KMS-11 (cell line): Measurements from ENCODE around the gene MYZAP.

ENCODE experiments used
- H2AFZ ChIP-seq: fragments of 200-600 bp; sonication (generic); 2 replicates; pipeline ENCODE4 v1.6.1; 2016; ENCODE audit warnings: antibody characterized with exemption, mixed run types, low read depth
- H3K27ac ChIP-seq: fragments of 200-600 bp; sonication (generic); 2 replicates; pipeline ENCODE4 v1.6.1; 2016; ENCODE audit warnings: mild to moderate bottlenecking, mixed run types
- H3K27me3 ChIP-seq: fragments of 200-600 bp; sonication (generic); 2 replicates; pipeline ENCODE4 v1.6.1; 2017; ENCODE audit warnings: mild to moderate bottlenecking, low read depth, mixed run types, moderate library complexity; ENCODE audit not compliant: insufficient read depth
- H3K36me3 ChIP-seq: fragments of 200-600 bp; sonication (generic); 2 replicates; pipeline ENCODE4 v1.6.1; 2017; ENCODE audit warnings: mild to moderate bottlenecking, mixed run types; ENCODE audit not compliant: insufficient read depth
- H3K4me1 ChIP-seq: fragments of 200-600 bp; sonication (generic); 2 replicates; pipeline ENCODE4 v1.6.1; 2016; ENCODE audit warnings: mild to moderate bottlenecking, low read depth, mixed run types; ENCODE audit not compliant: poor library complexity, severe bottlenecking
- H3K4me2 ChIP-seq: fragments of 200-600 bp; sonication (generic); 2 replicates; pipeline ENCODE4 v1.7.0; 2016; ENCODE audit warnings: mild to moderate bottlenecking, mixed run types
- H3K4me3 ChIP-seq: fragments of 200-600 bp; sonication (generic); IDR thresholded peaks from 2 replicates; pipeline ENCODE4 v1.6.1; 2017; ENCODE audit warnings: low read depth, low read length, mixed read lengths; ENCODE audit not compliant: insufficient read depth
- H3K79me2 ChIP-seq: fragments of 200-600 bp; sonication (generic); 2 replicates; pipeline ENCODE4 v1.6.1; 2016; ENCODE audit warnings: low read depth, mixed run types; ENCODE audit not compliant: insufficient read depth
- H3K9ac ChIP-seq: fragments of 200-600 bp; sonication (generic); 2 replicates; pipeline ENCODE4 v1.6.1; 2016; ENCODE audit warnings: mild to moderate bottlenecking, mixed run types
- H4K20me1 ChIP-seq: fragments of 200-600 bp; sonication (generic); 2 replicates; pipeline ENCODE4 v1.6.1; 2016; ENCODE audit warnings: mild to moderate bottlenecking, mixed run types; ENCODE audit not compliant: insufficient read depth
- TF ChIP-seq, protein P1 (sequence below): fragments of 200-600 bp; sonication (generic); conservative IDR thresholded peaks from 2 replicates; pipeline ENCODE4 v1.6.1; 2017; ENCODE audit warnings: low read depth, mild to moderate bottlenecking, antibody characterized with exemption, low read length, moderate library complexity, mixed read lengths

The MYZAP gene

DNA sequence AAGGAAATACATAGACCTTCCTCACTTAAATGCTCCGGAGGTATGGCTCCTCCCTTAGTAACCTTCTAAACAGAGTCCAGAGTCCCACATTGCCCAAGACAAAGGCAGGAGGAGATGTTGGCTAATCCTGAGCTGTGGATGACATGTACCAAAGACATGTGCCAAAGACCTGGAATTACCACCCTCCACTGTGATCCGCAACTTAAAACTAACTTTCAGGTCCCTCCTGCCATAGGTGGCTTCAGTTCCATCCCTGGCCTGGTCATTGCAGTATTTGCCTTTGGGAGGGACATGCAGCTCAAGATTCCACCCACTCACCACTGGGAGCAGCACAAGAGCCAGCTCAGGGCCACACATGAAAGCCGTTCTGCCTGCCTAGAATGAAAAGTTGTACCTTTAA is 28.0 kb downstream of the MYZAP start:
- no peak overlapping the region for H3K27ac ChIP-seq
- no peak overlapping the region for H2AFZ ChIP-seq

DNA sequence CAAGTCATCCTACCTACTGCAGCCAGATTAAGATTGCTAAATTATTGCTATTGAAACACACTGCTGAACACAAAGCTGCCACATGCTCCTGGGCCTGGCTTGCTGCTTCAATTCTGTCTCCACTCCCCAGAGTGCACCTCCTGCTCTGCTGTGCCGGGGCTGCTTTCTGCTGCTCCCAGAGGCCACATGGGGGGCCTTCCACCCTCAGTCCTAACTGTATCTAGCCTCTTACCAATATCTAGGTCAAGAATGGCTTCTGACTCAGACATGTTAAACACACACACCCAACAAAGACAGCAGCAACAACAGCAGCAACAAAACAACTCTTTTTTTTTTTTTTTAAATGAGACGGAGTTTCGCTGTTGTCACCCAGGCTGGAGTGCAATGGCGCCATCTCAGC is 33.0 kb downstream of the MYZAP start:
- Histone ChIP-seq H4K20me1 (no peaks in the 10 kb centered on the region), H3K36me3 (no peaks in the 10 kb centered on the region), H3K9ac (no peak overlapping the region), H3K4me3 (no peak overlapping the region), H3K27ac (no peak overlapping the region), H3K27me3 (no peaks in the 10 kb centered on the region), H3K79me2 (no peaks in the 10 kb centered on the region), H3K4me1 (no peaks in the 10 kb centered on the region), H2AFZ (no peak overlapping the region), H3K4me2 (no peak overlapping the region)
- TF ChIP-seq, protein P1, sequence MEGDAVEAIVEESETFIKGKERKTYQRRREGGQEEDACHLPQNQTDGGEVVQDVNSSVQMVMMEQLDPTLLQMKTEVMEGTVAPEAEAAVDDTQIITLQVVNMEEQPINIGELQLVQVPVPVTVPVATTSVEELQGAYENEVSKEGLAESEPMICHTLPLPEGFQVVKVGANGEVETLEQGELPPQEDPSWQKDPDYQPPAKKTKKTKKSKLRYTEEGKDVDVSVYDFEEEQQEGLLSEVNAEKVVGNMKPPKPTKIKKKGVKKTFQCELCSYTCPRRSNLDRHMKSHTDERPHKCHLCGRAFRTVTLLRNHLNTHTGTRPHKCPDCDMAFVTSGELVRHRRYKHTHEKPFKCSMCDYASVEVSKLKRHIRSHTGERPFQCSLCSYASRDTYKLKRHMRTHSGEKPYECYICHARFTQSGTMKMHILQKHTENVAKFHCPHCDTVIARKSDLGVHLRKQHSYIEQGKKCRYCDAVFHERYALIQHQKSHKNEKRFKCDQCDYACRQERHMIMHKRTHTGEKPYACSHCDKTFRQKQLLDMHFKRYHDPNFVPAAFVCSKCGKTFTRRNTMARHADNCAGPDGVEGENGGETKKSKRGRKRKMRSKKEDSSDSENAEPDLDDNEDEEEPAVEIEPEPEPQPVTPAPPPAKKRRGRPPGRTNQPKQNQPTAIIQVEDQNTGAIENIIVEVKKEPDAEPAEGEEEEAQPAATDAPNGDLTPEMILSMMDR = no peak

More for the DNA sequence above, 28.0 kb downstream of the MYZAP start:
- Histone ChIP-seq H3K79me2 (no peaks in the 10 kb centered on the region), H3K27me3 (no peaks in the 10 kb centered on the region), H3K4me1 (no peaks in the 10 kb centered on the region), H3K9ac (no peak overlapping the region), H3K4me3 (no peak overlapping the region), H4K20me1 (no peaks in the 10 kb centered on the region), H3K4me2 (no peak overlapping the region), H3K36me3 (no peaks in the 10 kb centered on the region)
- TF ChIP-seq, protein P1 = no peak

DNA sequence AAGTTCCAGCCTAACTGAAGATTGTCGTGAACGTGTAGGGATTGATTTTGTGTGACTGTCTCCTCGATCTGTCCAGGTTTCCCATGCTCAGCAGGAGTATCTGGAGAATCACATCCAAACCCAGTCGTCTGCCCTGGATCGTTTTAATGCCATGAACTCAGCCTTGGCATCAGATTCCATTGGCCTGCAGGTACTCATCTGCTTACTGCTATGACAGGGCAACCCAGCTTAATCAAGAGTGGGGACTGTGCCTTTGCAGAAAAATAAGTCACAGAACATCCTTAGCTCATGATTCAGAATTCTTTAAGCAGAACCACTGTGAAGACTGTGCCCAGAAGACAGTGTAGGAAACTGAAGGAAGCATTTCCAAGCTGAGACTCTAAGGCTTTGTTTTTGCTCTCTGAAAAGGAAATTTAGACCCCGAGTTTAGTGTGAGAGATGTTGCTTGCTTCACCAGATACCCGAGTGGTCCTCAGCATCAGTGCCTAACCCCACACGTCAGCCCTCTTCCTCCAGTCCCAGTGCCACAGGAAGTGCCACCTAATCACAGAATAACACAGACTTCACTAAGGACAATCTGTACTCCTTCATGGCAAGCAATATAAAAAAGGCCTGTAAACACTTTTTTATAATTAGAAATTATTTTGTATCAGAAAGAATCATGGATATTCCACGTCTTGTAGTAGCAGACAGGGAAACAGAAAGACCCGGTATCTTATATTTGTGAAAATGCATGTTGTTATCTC is 34.2 kb downstream of the MYZAP start:
- Histone ChIP-seq H4K20me1 (no peaks in the 10 kb centered on the region), H3K9ac (no peak overlapping the region), H3K27me3 (no peaks in the 10 kb centered on the region), H3K4me2 (no peak overlapping the region), H3K79me2 (no peaks in the 10 kb centered on the region), H3K4me3 (no peak overlapping the region), H3K27ac (no peak overlapping the region), H2AFZ (no peak overlapping the region), H3K36me3 (no peaks in the 10 kb centered on the region), H3K4me1 (no peaks in the 10 kb centered on the region)
- TF ChIP-seq, protein P1 = no peak

DNA sequence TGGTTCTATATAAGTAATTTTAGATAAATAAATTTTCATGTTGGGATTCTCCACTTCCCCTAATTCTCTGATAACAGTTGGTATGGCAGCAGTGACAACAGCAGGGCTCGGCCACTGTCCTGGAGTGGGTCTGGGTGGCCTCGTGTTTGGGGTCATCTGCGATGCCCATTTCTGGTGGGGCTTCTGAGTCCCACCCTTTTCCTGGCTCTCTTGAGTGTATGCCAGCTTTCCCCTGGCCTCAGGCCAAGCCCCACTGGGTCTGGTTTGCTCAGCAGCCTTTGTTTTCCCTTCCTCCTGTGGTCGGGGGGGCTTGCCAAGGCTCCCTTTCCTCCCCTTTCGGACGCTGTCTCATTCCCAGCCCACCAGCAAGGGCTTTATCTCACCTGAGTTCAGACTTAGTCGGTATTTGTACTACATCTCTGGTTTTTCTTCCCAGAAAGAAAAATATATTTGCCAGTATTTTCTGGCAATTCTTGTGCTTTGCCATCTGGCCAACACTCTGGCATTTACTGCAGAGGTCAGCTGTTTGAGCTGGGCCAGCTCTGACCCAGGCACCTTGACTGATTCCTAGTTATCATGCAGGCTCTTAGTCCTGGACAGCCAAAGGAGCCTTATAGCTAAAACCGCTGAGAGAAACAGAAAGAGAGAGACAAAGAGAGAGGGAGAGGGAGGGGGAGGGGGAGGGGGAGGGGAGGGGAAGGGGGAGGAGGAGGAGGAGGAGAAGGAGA is 35.2 kb downstream of the MYZAP start:
- no peaks in the 10 kb centered on the region for H3K36me3 ChIP-seq
- H3K27ac ChIP-seq = no peak overlapping the region
- no peaks in the 10 kb centered on the region for H4K20me1 ChIP-seq
- H3K4me3 ChIP-seq = no peak overlapping the region
- no peak overlapping the region for H3K4me2 ChIP-seq
- H3K4me1 ChIP-seq = no peaks in the 10 kb centered on the region
- no peak overlapping the region for H3K9ac ChIP-seq
- TF ChIP-seq, protein P1 = no peak
- no peaks in the 10 kb centered on the region for H3K27me3 ChIP-seq
- no peak overlapping the region for H2AFZ ChIP-seq
- no peaks in the 10 kb centered on the region for H3K79me2 ChIP-seq
